ENCODE data around the gene GJA3. TPM values are rescaled to one million over a fixed set of nuclear protein-coding genes. Genes with fewer than 3 reads are reported as not detected.

GJA3 gene
- total and polyA plus RNA-seq, 2 of the 8 experiments (the other 6 are each of a cell fraction or from before 2014, with no cell fraction given), result 0.12 to 0.60 TPM

DNA sequence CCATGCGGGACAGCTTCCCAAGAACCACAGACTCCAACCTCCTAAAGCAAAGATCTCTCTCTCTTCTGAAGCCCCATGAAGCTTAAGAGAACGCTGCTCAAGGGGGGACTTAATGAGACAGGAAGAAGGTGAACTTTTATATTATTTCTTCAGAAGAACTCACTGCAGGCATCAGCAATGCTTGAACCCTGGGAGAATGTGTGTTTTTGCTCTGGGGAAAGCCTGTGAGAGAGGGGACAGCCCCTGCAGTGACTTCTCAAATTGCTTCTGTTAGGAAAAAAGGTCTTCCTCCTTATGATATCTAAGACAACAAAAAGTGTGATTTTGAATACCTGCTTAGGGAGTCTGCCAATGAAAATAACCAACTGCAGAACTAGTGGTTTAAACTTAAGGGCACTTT, 23.0 kb downstream of the GJA3 start:
- Histone ChIP-seq H3K23ac (ENCODE audit: insufficient read length) (no peak overlapping the region), H3K36me3 (ENCODE audit: control insufficient read depth in 2 of 4, insufficient read depth in 4 of 4, low read length in 3 of 4) (no peaks in the 10 kb centered on the region), H3K27ac (ENCODE audit: low read depth, low read length) (no peak overlapping the region), H2BK120ac (replicated peaks; ENCODE audit: low read depth, low read length) (no peak overlapping the region), H3K4me1 (replicated peaks in 1 of 4; ENCODE audit: control insufficient read depth in 3 of 4, insufficient read depth in 4 of 4, low read length in 3 of 4) (no peaks in the 10 kb centered on the region; a peak in 1 of 7 replicates), H4K5ac (ENCODE audit: insufficient read length, low read depth, low read length) (no peak overlapping the region), H3K79me2 (ENCODE audit: control insufficient read depth in 1 of 2, insufficient read depth in 2 of 2, low read length in 2 of 2) (no peaks in the 10 kb centered on the region), H3K56ac (replicated peaks; ENCODE audit: insufficient read length, low read depth, low read length) (no peak overlapping the region), H3K9me3 (ENCODE audit: insufficient read depth in 2 of 2, low read depth in 1 of 2, low read length in 1 of 2) (no peaks in the 10 kb centered on the region), H2BK20ac (ENCODE audit: low read length) (no peak overlapping the region), H2BK12ac (ENCODE audit: low read depth, low read length) (no peak overlapping the region), H2BK15ac (ENCODE audit: low read length) (no peak overlapping the region), H2AK5ac (ENCODE audit: low read depth, low read length) (no peak overlapping the region), H3K23me2 (ENCODE audit: low read depth, low read length) (no peaks in the 10 kb centered on the region), H3K4ac (replicated peaks; ENCODE audit: insufficient read length, low read depth, low read length) (no peak overlapping the region), H4K8ac (ENCODE audit: extremely low read depth, insufficient read depth, low read length) (no peak overlapping the region), H2AFZ (ENCODE audit: low read length) (no peak overlapping the region), H3K18ac (ENCODE audit: extremely low read depth, low read length) (no peak overlapping the region), H3K4me2 (ENCODE audit: insufficient read depth in 1 of 2, low read depth in 2 of 2, low read length in 2 of 2) (no peak overlapping the region), H3K79me1 (ENCODE audit: low read depth, low read length) (no peaks in the 10 kb centered on the region), H4K20me1 (replicated peaks in 1 of 2; ENCODE audit: control insufficient read depth in 1 of 2, insufficient read depth in 2 of 2, low read length in 2 of 2) (no peaks in the 10 kb centered on the region), H2BK5ac (ENCODE audit: low read depth, low read length) (no peak overlapping the region), H4K91ac (replicated peaks; ENCODE audit: insufficient read length, low read length) (no peak overlapping the region), H3K27me3 (replicated peaks in 1 of 4; ENCODE audit: control insufficient read depth in 3 of 4, extremely low read depth in 1 of 4, insufficient read depth in 3 of 4, low read length in 3 of 4) (peaks cover 0 to 4% (median 2%) of the 10 kb centered on the region in 4 experiments; a peak in 5 of 7 replicates), H3K9ac (replicated peaks in 1 of 4; ENCODE audit: extremely low read depth in 1 of 4, low read depth in 3 of 4, low read length in 3 of 4) (no peak overlapping the region), H3K4me3 (ENCODE audit: extremely low read depth in 1 of 4, insufficient read depth in 2 of 4, low read depth in 3 of 4, low read length in 4 of 4) (no peak overlapping the region), H3K14ac (ENCODE audit: insufficient read length) (no peak overlapping the region)
- no peak for TF ChIP-seq SAP30 (IDR thresholded peaks at IDR 0.05; ENCODE audit: insufficient read depth, insufficient replicate concordance, low read length)
- no peak for TF ChIP-seq EP300 (IDR thresholded peaks at IDR 0.05; ENCODE audit: borderline replicate concordance in 1 of 2, low read depth in 2 of 2, low read length in 2 of 2)
- FAIRE-seq (no peak), DNase-seq (ENCODE audit: low read depth in 1 of 2, low spot score in 2 of 2) (no peak)
- POLR2A ChIA-PET (ENCODE audit: partially characterized antibody), result no interaction called here
- WGBS, 2 experiments (ENCODE audit: extremely low coverage in 1 of 2, insufficient coverage in 1 of 2, insufficient read length in 1 of 2, insufficient replicate concordance in 2 of 2, low coverage in 1 of 2, low lambda C conversion rate in 2 of 2, missing lambda C conversion rate in 1 of 2), result 75% methylated on average over 2 of the region's 2 CpGs; no CpG with 5 or more reads in 1 of the 2 experiments
- CTCF ChIA-PET (ENCODE audit: partially characterized antibody), result interaction anchor here (0.8 to 1.8 kb wide), 4 partner anchors 10 to 23 kb away, joined by 3 to 11 read pairs (median 5); partner anchors contain the start of gene GJA3
